Thyroid gland (tissue), 4 donors: Measurements from ENCODE around the gene SGCD.

Experiments used
- CTCF ChIP-seq, 6 experiments: fragments of 200-600 bp in 3 of 6; fragments of 450-650 bp in 3 of 6; sonication (generic) in 3 of 6; IDR thresholded peaks; one replicate each; pipeline ENCODE4 v1.5.1; 2016 to 2019; ENCODE audit warnings: antibody characterized with exemption in 6 of 6, mild to moderate bottlenecking in 2 of 6, inconsistent platforms in 1 of 6, moderate library complexity in 1 of 6
- POLR2A ChIP-seq, 2 donors: fragments of 450-650 bp; IDR thresholded peaks; one replicate each; pipeline ENCODE4 v1.6.1; 2017; ENCODE audit warnings: antibody characterized with exemption in 2 of 2, mild to moderate bottlenecking in 2 of 2, moderate library complexity in 1 of 2

DNA sequence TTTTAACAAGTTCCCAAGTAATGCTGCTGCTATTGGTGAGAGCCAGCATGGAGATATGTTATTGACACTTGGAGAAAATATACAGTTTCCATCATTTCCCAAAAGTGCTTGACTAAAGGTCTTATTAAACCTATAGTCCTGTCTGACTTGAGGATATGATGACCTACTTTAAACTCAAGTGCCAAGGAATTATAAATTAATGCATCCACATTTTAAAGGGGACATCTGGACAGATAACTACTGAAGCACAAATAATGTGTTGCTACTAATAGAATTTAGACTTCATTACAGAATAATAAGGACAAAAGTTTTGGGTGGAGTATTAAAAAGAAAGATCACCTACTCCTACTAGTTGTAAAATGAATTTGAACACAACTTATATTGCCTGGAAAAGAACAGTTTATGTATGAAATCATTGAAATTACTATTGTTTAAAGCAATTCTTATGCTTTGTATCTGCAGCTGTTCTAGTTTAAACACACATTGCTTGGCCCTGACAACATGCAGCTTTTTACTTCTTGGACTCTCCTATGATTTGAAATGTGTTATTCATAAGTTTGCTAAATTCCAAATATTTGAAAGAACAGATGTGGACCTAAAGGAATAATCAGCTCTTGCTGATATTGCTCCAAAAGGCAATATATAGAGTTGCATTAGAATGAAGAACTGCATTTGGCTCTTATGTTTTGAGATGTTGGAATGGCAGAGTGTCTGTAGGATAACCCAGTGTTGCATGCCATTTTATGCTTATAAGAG, 73.4 kb downstream of the SGCD start:
- TF ChIP-seq CTCF (IDR thresholded peaks at IDR 0.05) (no peak), POLR2A (IDR thresholded peaks at IDR 0.05) (no peak)
